ENCODE measurements around the gene EPS8L1. TPM values are rescaled to one million over a fixed set of nuclear protein-coding genes. Genes with fewer than 3 reads are reported as not detected.

Gene EPS8L1
- total RNA-seq, 4 donors from 2014 or later = 1.0 to 8.7 (median 1.2) TPM

- Histone ChIP-seq H3K9me3 (no peaks in the 10 kb centered on the region), H3K4me1 (no peaks in the 10 kb centered on the region), H3K27ac (replicated peaks in 1 of 4) (no peak overlapping the region), H3K27me3 (no peaks in the 10 kb centered on the region), H3K36me3 (peaks cover 39 to 95% (median 76%) of the 10 kb centered on the region in 4 donors), H3K4me3 (no peak overlapping the region)
- intact Hi-C loops (cut with DNase I) = no loop called here
- WGBS = 96% methylated on average over 8 of the region's 30 CpGs
- no peak for DNase-seq (ENCODE audit: extremely low spot score)
- no peak for TF ChIP-seq EP300 (IDR thresholded peaks at IDR 0.05)
- no peak for TF ChIP-seq POLR2A (IDR thresholded peaks at IDR 0.05; ENCODE audit: low read depth)
- TF ChIP-seq CTCF (IDR thresholded peaks at IDR 0.05) = no peak
- no peak for TF ChIP-seq POLR2AphosphoS5 (IDR thresholded peaks at IDR 0.05)
Observed at GRCh38 chr19:55044771-55045716, 30.6 kb upstream of the EPS8L1 start.

GRCh38 chr19:55046975-55047622, 28.6 kb upstream of the EPS8L1 start:
- TF ChIP-seq CTCF (IDR thresholded peaks at IDR 0.05) (no peak), POLR2A (IDR thresholded peaks at IDR 0.05; ENCODE audit: low read depth) (no peak), POLR2AphosphoS5 (IDR thresholded peaks at IDR 0.05) (no peak), EP300 (IDR thresholded peaks at IDR 0.05) (no peak)
- Histone ChIP-seq H3K27me3 (no peaks in the 10 kb centered on the region), H3K9me3 (no peaks in the 10 kb centered on the region), H3K36me3 (peaks cover 51 to 100% (median 88%) of the 10 kb centered on the region in 4 donors), H3K27ac (replicated peaks in 1 of 4) (no peak overlapping the region), H3K4me3 (no peak overlapping the region), H3K4me1 (no peaks in the 10 kb centered on the region)
- intact Hi-C loops (cut with DNase I) = no loop called here
- 85% methylated on average over 15 of the region's 17 CpGs for WGBS
- no peak for DNase-seq (ENCODE audit: extremely low spot score)

DNA sequence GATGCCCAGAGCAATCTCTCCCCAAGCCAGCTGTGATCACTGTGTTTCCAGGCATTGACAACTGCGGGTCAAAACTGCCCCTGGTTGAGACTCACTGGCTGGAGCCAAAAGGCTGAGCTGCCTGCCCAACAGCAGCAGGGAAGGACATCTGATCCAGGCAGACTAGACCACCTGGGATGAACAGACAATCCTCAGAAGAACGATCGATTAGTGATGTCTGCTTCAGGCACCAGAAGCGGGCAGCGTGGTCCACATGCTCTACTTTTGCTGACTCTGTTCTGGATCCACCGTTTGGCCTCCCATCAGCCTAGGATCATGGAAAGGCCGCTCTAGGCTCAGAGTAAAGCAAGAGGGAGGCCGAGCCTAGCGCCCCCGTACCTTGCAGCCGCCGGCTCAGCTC, 27.7 kb upstream of the EPS8L1 start:
- no peaks in the 10 kb centered on the region for H3K4me1 ChIP-seq
- no peak overlapping the region for H3K27ac ChIP-seq (replicated peaks in 1 of 4)
- no peaks in the 10 kb centered on the region for H3K9me3 ChIP-seq
- intact Hi-C loops (cut with DNase I) = no loop called here
- no peak for TF ChIP-seq POLR2AphosphoS5 (IDR thresholded peaks at IDR 0.05)
- no peak for TF ChIP-seq POLR2A (IDR thresholded peaks at IDR 0.05; ENCODE audit: low read depth)
- no peak for TF ChIP-seq CTCF (IDR thresholded peaks at IDR 0.05)
- TF ChIP-seq EP300 (IDR thresholded peaks at IDR 0.05) = no peak
- DNase-seq (ENCODE audit: extremely low spot score) = no peak
- H3K27me3 ChIP-seq = no peaks in the 10 kb centered on the region
- WGBS = 100% methylated on average over 9 of the region's 12 CpGs
- H3K4me3 ChIP-seq = no peak overlapping the region
- peaks cover 55 to 100% (median 88%) of the 10 kb centered on the region in 4 donors for H3K36me3 ChIP-seq

DNA sequence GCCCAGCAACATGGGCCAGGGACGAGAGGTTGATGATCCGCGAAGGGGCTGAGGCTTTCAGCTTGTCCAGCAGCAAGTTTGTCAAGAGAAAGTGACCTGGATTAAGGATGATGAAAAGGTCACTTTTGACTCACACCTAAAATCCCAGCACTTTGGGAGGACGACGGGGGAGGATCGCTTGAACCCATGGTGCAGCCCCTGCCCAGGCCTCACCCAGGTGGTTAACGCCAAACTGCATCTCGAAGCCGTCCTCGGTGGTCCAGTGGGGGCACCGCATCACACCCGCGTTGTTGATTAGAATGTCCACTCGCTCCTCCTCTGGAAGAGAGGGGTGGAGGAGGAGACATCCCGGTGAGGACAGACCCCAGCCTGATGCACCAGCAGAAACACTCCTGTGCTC, 27.2 kb upstream of the EPS8L1 start:
- no peaks in the 10 kb centered on the region for H3K4me1 ChIP-seq
- no peaks in the 10 kb centered on the region for H3K9me3 ChIP-seq
- H3K36me3 ChIP-seq = peaks cover 57 to 100% (median 88%) of the 10 kb centered on the region in 4 donors
- intact Hi-C loops (cut with DNase I) = no loop called here
- H3K27me3 ChIP-seq = no peaks in the 10 kb centered on the region
- WGBS = 95% methylated on average over 15 of the region's 15 CpGs
- H3K4me3 ChIP-seq = no peak overlapping the region
- no peak for DNase-seq (ENCODE audit: extremely low spot score)
- no peak for TF ChIP-seq CTCF (IDR thresholded peaks at IDR 0.05)
- TF ChIP-seq POLR2AphosphoS5 (IDR thresholded peaks at IDR 0.05) = no peak
- no peak for TF ChIP-seq POLR2A (IDR thresholded peaks at IDR 0.05; ENCODE audit: low read depth)
- no peak for TF ChIP-seq EP300 (IDR thresholded peaks at IDR 0.05)
- no peak overlapping the region for H3K27ac ChIP-seq (replicated peaks in 1 of 4)
